Neural progenitor cell (in vitro differentiated cells): ENCODE data around the gene NFIA.

Experiments
- CTCF ChIP-seq: fragments of 200-600 bp; sonication (generic); IDR thresholded peaks from 2 replicates; pipeline ENCODE4 v1.5.1; 2017; ENCODE audit warnings: antibody characterized with exemption, mild to moderate bottlenecking
- EZH2 ChIP-seq: fragments of 200-600 bp; sonication (generic); IDR thresholded peaks from 2 replicates; pipeline ENCODE4 v1.6.1; 2017; ENCODE audit warnings: antibody characterized with exemption, mild to moderate bottlenecking, moderate library complexity
- EZH2phosphoT487 ChIP-seq: fragments of 200-600 bp; sonication (generic); IDR thresholded peaks from 2 replicates; pipeline ENCODE4 v1.6.1; 2017; ENCODE audit warnings: antibody characterized with exemption

- TF ChIP-seq CTCF (no peak), EZH2 (no peak), EZH2phosphoT487 (no peak)
Measured at GRCh38 chr1:61160526-61160925, 78.2 kb downstream of the NFIA start.
